Stomach (tissue), 9 donors: ENCODE data around the gene NKG7. TPM values are rescaled to one million over a fixed set of nuclear protein-coding genes. Genes with fewer than 3 reads are reported as not detected.

Experiments used
- DNase-seq, 2 donors: peaks; one replicate each; pipeline versions ENCODE4 v3.0.0 to v3.0.0-alpha.2; 2013 to 2019
- H3K27ac ChIP-seq, 5 donors: fragments of 200-600 bp in 4 of 5; sonication (generic) in 4 of 5; one replicate each; pipeline ENCODE4 v1.5.1; 2013 to 2019; ENCODE audit warnings: mild to moderate bottlenecking in 1 of 5, moderate library complexity in 1 of 5
- H3K27me3 ChIP-seq, 3 donors: fragments of 200-600 bp; sonication (generic); one replicate each; pipeline ENCODE4 v1.5.1; 2017 to 2019; ENCODE audit warnings: mixed run types in 1 of 3
- H3K36me3 ChIP-seq, 4 donors: fragments of 200-600 bp; sonication (generic); 1 replicate in 3 of 4; 2 replicates in 1 of 4; pipeline ENCODE4 v1.5.1; 2016 to 2019
- H3K4me1 ChIP-seq, 4 donors: fragments of 200-600 bp; sonication (generic); one replicate each; pipeline ENCODE4 v1.5.1; 2016 to 2019
- H3K4me3 ChIP-seq, 4 donors: fragments of 200-600 bp; sonication (generic) in 3 of 4; one replicate each; pipeline ENCODE4 v1.5.1; 2016 to 2019; ENCODE audit warnings: mild to moderate bottlenecking in 1 of 4
- H3K9me3 ChIP-seq, 4 donors: fragments of 200-600 bp; sonication (generic); one replicate each; pipeline ENCODE4 v1.5.1; 2016 to 2019
- CTCF ChIP-seq, 7 experiments: fragments of 450-650 bp in 4 of 7; fragments of 200-600 bp in 3 of 7; sonication (generic) in 3 of 7; IDR thresholded peaks; one replicate each; pipeline ENCODE4 v1.5.1; 2016 to 2019; ENCODE audit warnings: antibody characterized with exemption in 7 of 7, control low read depth in 2 of 7, mild to moderate bottlenecking in 1 of 7
- EP300 ChIP-seq: sonication (generic); formaldehyde crosslinking; IDR thresholded peaks from one replicate; pipeline ENCODE4 v1.6.1; 2017; ENCODE audit warnings: antibody characterized with exemption
- POLR2A ChIP-seq, 4 donors: fragments of 450-650 bp; IDR thresholded peaks; one replicate each; pipeline ENCODE4 v1.6.1; 2016; ENCODE audit warnings: antibody characterized with exemption in 4 of 4, control low read depth in 2 of 4, mild to moderate bottlenecking in 1 of 4, moderate library complexity in 1 of 4
- POLR2AphosphoS5 ChIP-seq, 3 donors: sonication (generic); formaldehyde crosslinking; IDR thresholded peaks; one replicate each; pipeline ENCODE4 v1.6.1; 2016; ENCODE audit warnings: antibody characterized with exemption in 3 of 3
- WGBS, 5 donors: extraction: QIAGEN DNeasy Blood & Tissue Kit in 3 of 5; methylation state at CpG; one replicate each; pipeline versions ENCODE4 v1.1.5 to v1.1.7; 2013 to 2018; 5-methylcytosine and 5-hydroxymethylcytosine counted together
- intact Hi-C: fragments of 100-400 bp; cut with DNase I; formaldehyde crosslinking; loops from one replicate; pipeline ENCODE4 v1.15.1; 2023; ENCODE audit warnings: low total_unique reads
- polyA plus RNA-seq, 3 donors: library from polyadenylated mRNA; stranded (reverse); fragments of 200-250 nt; gene quantifications; one replicate each; pipeline ENCODE4 v1.2.3, GENCODE V29; 2013
- total RNA-seq, 5 donors: library from RNA; depleted of rRNA; stranded (reverse); fragments of >200 nt; gene quantifications; one replicate each; pipeline versions ENCODE4 v1.1.0 to v1.2.3, GENCODE V29; 2014 to 2016
- donor health status: healthy with polysubstance abuse.
- donor health status: Bipolar disorder and iron deficiency.
- donor health status: healthy.

NKG7 gene
- total and polyA plus RNA-seq, 8 donors, result 2.1 to 7.7 (median 5.2) TPM; not detected in 4

GRCh38 chr19:51356159-51356801 lies 16.2 kb downstream of the NKG7 start:
- DNase-seq, result no peak
- H3K9me3 ChIP-seq, result no peaks in the 10 kb centered on the region
- peaks cover 0 to 12% (median 3%) of the 10 kb centered on the region in 4 donors for H3K4me1 ChIP-seq
- TF ChIP-seq POLR2AphosphoS5 (IDR thresholded peaks at IDR 0.05) (no peak), POLR2A (IDR thresholded peaks at IDR 0.05) (no peak), CTCF (IDR thresholded peaks at IDR 0.05) (no peak), EP300 (no peak)
- intact Hi-C loops, result no loop called here
- H3K27ac ChIP-seq, result no peak overlapping the region
- no peak overlapping the region for H3K4me3 ChIP-seq
- no peaks in the 10 kb centered on the region for H3K27me3 ChIP-seq
- 95 to 98% (median 96%) methylated on average over 10 of the region's 10 CpGs for WGBS, 5 donors
- H3K36me3 ChIP-seq, result peaks cover 9 to 23% (median 19%) of the 10 kb centered on the region in 4 donors

- peaks cover 0 to 12% (median 3%) of the 10 kb centered on the region in 4 donors for H3K4me1 ChIP-seq
- peaks cover 24 to 39% (median 34%) of the 10 kb centered on the region in 4 donors for H3K36me3 ChIP-seq
- DNase-seq, result peak in 1 of 2 donors; percentile 84
- no peak for TF ChIP-seq POLR2AphosphoS5 (IDR thresholded peaks at IDR 0.05)
- TF ChIP-seq POLR2A (IDR thresholded peaks at IDR 0.05), result no peak
- no peak for TF ChIP-seq EP300
- TF ChIP-seq CTCF (IDR thresholded peaks at IDR 0.05), result no peak
- H3K4me3 ChIP-seq, result no peak overlapping the region
- WGBS, 5 donors, result 20 to 39% (median 33%) methylated on average over 8 of the region's 8 CpGs
- H3K27ac ChIP-seq, result no peak overlapping the region
- intact Hi-C loops, result no loop called here
- H3K27me3 ChIP-seq, result no peaks in the 10 kb centered on the region
- no peaks in the 10 kb centered on the region for H3K9me3 ChIP-seq
Observed at GRCh38 chr19:51354742-51355148, 17.7 kb downstream of the NKG7 start.

GRCh38 chr19:51354103-51354741 lies 18.2 kb downstream of the NKG7 start:
- no peak overlapping the region for H3K27ac ChIP-seq
- intact Hi-C loops, result no loop called here
- H3K4me1 ChIP-seq, result peaks cover 0 to 12% (median 3%) of the 10 kb centered on the region in 4 donors
- no peaks in the 10 kb centered on the region for H3K9me3 ChIP-seq
- DNase-seq, result no peak
- no peak overlapping the region for H3K4me3 ChIP-seq
- peaks cover 24 to 43% (median 39%) of the 10 kb centered on the region in 4 donors for H3K36me3 ChIP-seq
- TF ChIP-seq CTCF (IDR thresholded peaks at IDR 0.05), result no peak
- no peak for TF ChIP-seq EP300
- TF ChIP-seq POLR2AphosphoS5 (IDR thresholded peaks at IDR 0.05), result no peak
- no peak for TF ChIP-seq POLR2A (IDR thresholded peaks at IDR 0.05)
- no peaks in the 10 kb centered on the region for H3K27me3 ChIP-seq
- 54 to 68% (median 60%) methylated on average over 12 of the region's 12 CpGs for WGBS, 5 donors

GRCh38 chr19:51352783-51353360 lies 19.6 kb downstream of the NKG7 start:
- peaks cover 24 to 51% (median 50%) of the 10 kb centered on the region in 4 donors for H3K36me3 ChIP-seq
- no peaks in the 10 kb centered on the region for H3K27me3 ChIP-seq
- no peak for TF ChIP-seq POLR2AphosphoS5 (IDR thresholded peaks at IDR 0.05)
- TF ChIP-seq CTCF (IDR thresholded peaks at IDR 0.05), result no peak
- TF ChIP-seq EP300, result no peak
- TF ChIP-seq POLR2A (IDR thresholded peaks at IDR 0.05), result no peak
- H3K4me3 ChIP-seq, result no peak overlapping the region
- WGBS, 5 donors, result 91 to 99% (median 94%) methylated on average over 16 of the region's 16 CpGs
- H3K9me3 ChIP-seq, result no peaks in the 10 kb centered on the region
- H3K4me1 ChIP-seq, result peaks cover 0 to 12% (median 3%) of the 10 kb centered on the region in 4 donors
- DNase-seq, result no peak
- no peak overlapping the region for H3K27ac ChIP-seq
- intact Hi-C loops, result no loop called here
